Cardiac muscle cell (in vitro differentiated cells and primary cell): ENCODE measurements around the gene PPP1R14B. TPM values are rescaled to one million over a fixed set of nuclear protein-coding genes. Genes with fewer than 3 reads are reported as not detected.
A peak's percentile ranks its signal among the peaks of the same experiment; 100 is the strongest.

Source experiments
- DNase-seq, 2 donors: peaks; one replicate each; pipeline versions ENCODE4 v3.0.0 to v3.0.0-alpha.2; 2010 to 2017; ENCODE audit warnings: low read depth in 1 of 2, low spot score in 1 of 2
- H3K27ac ChIP-seq: fragments of 200-600 bp; sonication (generic); 2 replicates; pipeline ENCODE4 v1.5.1; 2016
- H3K27me3 ChIP-seq: fragments of 200-600 bp; sonication (generic); 2 replicates; pipeline ENCODE4 v1.6.0; 2016; ENCODE audit warnings: control low read depth
- H3K36me3 ChIP-seq: fragments of 200-600 bp; sonication (generic); 2 replicates; pipeline ENCODE4 v1.5.1; 2016; ENCODE audit warnings: control low read depth
- H3K4me1 ChIP-seq: fragments of 200-600 bp; sonication (generic); 2 replicates; pipeline ENCODE4 v1.8.1; 2017; ENCODE audit warnings: low read depth, mild to moderate bottlenecking, mixed run types
- H3K4me3 ChIP-seq: fragments of 200-600 bp; sonication (generic); 2 replicates; pipeline ENCODE4 v1.5.1; 2016; ENCODE audit warnings: mild to moderate bottlenecking
- H3K9me3 ChIP-seq: fragments of 200-600 bp; sonication (generic); 2 replicates; pipeline ENCODE4 v1.5.1; 2017; ENCODE audit warnings: low read depth, mild to moderate bottlenecking, control low read depth
- CTCF ChIP-seq: IDR thresholded peaks from 2 replicates; pipeline ENCODE4 v1.5.1; 2012; ENCODE audit warnings: low read depth, mild to moderate bottlenecking, low read length
- polyA plus RNA-seq: library from polyadenylated mRNA; unstranded; fragments of >200 nt; fragmentation: Nextera tagmentation; extraction: Ambion mirVana; gene quantifications from 2 replicates; pipeline ENCODE4 v1.2.1, GENCODE V29; 2016
- total RNA-seq: library from RNA; depleted of rRNA; stranded (reverse); fragments of >200 nt; gene quantifications from 2 replicates; pipeline ENCODE4 v1.2.3, GENCODE V29; 2016

PPP1R14B gene
- total and polyA plus RNA-seq, 2 experiments from 2014 or later: 220 to 288 TPM

- no peak overlapping the region for H3K4me3 ChIP-seq
- no peak for DNase-seq
- peaks cover 2% of the 10 kb centered on the region for H3K4me1 ChIP-seq
- H3K36me3 ChIP-seq: peaks cover 10% of the 10 kb centered on the region
- no peaks in the 10 kb centered on the region for H3K9me3 ChIP-seq
- TF ChIP-seq CTCF: no peak
- no peak overlapping the region for H3K27ac ChIP-seq
- no peaks in the 10 kb centered on the region for H3K27me3 ChIP-seq
These were observed 38.5 kb downstream of the PPP1R14B start for GRCh38 chr11:64208086-64208795.

DNA sequence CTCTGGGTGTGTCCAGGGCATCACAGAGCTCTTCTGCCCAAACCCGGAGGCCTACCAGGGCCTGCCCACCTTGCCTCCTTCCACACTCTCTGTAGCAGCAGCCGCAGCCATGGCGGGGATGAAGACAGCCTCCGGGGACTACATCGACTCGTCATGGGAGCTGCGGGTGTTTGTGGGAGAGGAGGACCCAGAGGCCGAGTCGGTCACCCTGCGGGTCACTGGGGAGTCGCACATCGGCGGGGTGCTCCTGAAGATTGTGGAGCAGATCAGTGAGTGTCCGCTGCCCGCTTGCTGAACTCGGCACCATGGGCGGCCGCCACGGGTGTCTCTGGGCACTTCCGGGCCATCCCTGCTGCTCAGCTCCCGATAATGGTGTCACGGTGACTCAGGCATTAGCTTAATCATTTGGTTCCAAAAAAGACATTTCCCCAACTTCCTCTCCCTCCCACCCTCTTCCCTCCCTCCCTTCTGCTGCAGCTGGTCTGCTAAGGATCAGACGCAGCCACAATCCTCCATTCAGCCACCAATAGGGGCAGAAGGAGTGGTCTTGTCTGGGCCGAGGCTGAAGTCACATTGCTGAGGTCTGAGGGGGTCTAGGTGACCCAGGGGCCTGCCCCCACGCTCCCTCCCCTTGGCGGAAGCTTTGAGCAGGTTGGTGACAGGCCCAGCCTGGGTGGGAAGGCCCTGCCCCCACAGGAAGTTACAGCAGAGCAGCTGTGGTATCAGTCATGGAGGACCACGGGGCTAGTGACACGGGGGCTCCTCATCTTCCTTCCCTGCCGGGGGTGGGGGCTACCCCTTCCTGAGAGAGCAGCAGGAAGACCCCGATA lies 39.3 kb downstream of the PPP1R14B start:
- no peak for TF ChIP-seq CTCF
- H3K9me3 ChIP-seq: no peaks in the 10 kb centered on the region
- H3K4me3 ChIP-seq: no peak overlapping the region
- H3K27me3 ChIP-seq: no peaks in the 10 kb centered on the region
- peaks cover 2% of the 10 kb centered on the region for H3K4me1 ChIP-seq
- H3K27ac ChIP-seq: peak overlapping the region; percentile 17
- DNase-seq: peak in 1 of 2 donors; percentile 84
- H3K36me3 ChIP-seq: peaks cover 18% of the 10 kb centered on the region

- H3K9me3 ChIP-seq: no peaks in the 10 kb centered on the region
- TF ChIP-seq CTCF: no peak
- H3K36me3 ChIP-seq: peaks cover 23% of the 10 kb centered on the region
- H3K4me1 ChIP-seq: peaks cover 2% of the 10 kb centered on the region
- DNase-seq: no peak
- no peak within 1 kb of the TSS for H3K4me3 ChIP-seq
- no peaks in the 10 kb centered on the region for H3K27me3 ChIP-seq
- peak within 1 kb of the TSS; percentile 30 for H3K27ac ChIP-seq
These were observed 40.1 kb downstream of the PPP1R14B start, which contains the start of gene FERMT3 for GRCh38 chr11:64206457-64207255. Gene FERMT3 (plus strand): TSS chr11:64206721. CDS start chr11:64207365, 644 bp downstream.

DNA sequence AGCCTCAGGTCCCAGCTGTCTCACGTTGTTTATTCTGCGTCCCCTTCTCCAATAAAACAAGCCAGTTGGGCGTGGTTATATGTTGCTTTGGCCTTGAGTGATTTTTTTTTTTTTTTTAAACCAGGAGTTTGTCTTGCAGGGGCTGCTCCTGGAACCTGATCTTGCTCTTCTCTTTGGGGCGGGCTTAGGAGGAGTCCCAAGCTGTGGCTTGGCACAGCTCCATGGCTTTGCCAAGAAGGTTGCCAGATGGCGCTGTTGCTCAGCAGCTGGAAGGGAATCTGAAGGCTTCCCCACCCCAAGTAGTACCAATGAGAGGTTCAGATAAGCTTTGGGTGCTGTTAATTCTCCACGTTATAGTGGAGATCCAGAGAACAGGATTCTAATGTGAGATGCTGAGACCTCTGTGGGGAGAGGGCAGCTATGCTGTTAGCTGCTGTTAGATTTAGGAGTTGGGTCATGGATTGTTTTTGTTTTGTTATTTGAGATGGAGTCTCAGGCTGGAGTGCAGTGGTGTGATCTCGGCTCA lies 42.2 kb downstream of the PPP1R14B start:
- Histone ChIP-seq H3K36me3 (peaks cover 40% of the 10 kb centered on the region), H3K27ac (peak overlapping the region; percentile 25), H3K4me1 (peaks cover 2% of the 10 kb centered on the region), H3K27me3 (no peaks in the 10 kb centered on the region), H3K9me3 (no peaks in the 10 kb centered on the region), H3K4me3 (no peak overlapping the region)
- TF ChIP-seq CTCF: peak; percentile 78
- DNase-seq: peak; percentile 92 to 98

- Histone ChIP-seq H3K4me1 (peaks cover 2% of the 10 kb centered on the region), H3K9me3 (no peaks in the 10 kb centered on the region), H3K27ac (no peak overlapping the region), H3K4me3 (no peak overlapping the region), H3K36me3 (peaks cover 41% of the 10 kb centered on the region), H3K27me3 (no peaks in the 10 kb centered on the region)
- DNase-seq: no peak
- TF ChIP-seq CTCF: no peak
These were observed 42.7 kb downstream of the PPP1R14B start for GRCh38 chr11:64204080-64204440.
